Stimulated activated naive CD8-positive, alpha-beta T cell treated with anti-CD3 and anti-CD28 coated beads, Interleukin-15, Interleukin-2, amounts not matched to agents 100 ng/mL and 50 ng/mL, for 24 hours (primary cell): ENCODE data around the gene KCNG1.

Experiments used
- H3K27ac Mint-ChIP-seq: one replicate; pipeline ENCODE4 v1.8.0; 2021; ENCODE audit warnings: mild to moderate bottlenecking, mixed read lengths
- H3K27me3 Mint-ChIP-seq: one replicate; pipeline ENCODE4 v1.8.0; 2021; ENCODE audit warnings: mixed read lengths
- H3K36me3 Mint-ChIP-seq: one replicate; pipeline ENCODE4 v1.8.0; 2021; ENCODE audit warnings: low read depth, mixed read lengths
- H3K4me1 Mint-ChIP-seq: one replicate; pipeline ENCODE4 v1.8.0; 2021; ENCODE audit warnings: low read depth, mixed read lengths
- H3K4me3 Mint-ChIP-seq: one replicate; pipeline ENCODE4 v1.8.0; 2021; ENCODE audit warnings: mild to moderate bottlenecking, mixed read lengths
- H3K9me3 Mint-ChIP-seq: one replicate; pipeline ENCODE4 v1.8.0; 2021; ENCODE audit warnings: mixed read lengths

KCNG1 gene

GRCh38 chr20:51044796-51045195, 21.9 kb upstream of the KCNG1 start:
- Mint-ChIP-seq H3K4me3 (no peak overlapping the region), H3K27ac (no peak overlapping the region), H3K9me3 (no peaks in the 10 kb centered on the region), H3K4me1 (no peaks in the 10 kb centered on the region), H3K27me3 (peaks cover 17% of the 10 kb centered on the region), H3K36me3 (no peaks in the 10 kb centered on the region)

GRCh38 chr20:51043811-51044210, 20.9 kb upstream of the KCNG1 start:
- Mint-ChIP-seq H3K27me3 (peaks cover 12% of the 10 kb centered on the region), H3K27ac (no peak overlapping the region), H3K9me3 (no peaks in the 10 kb centered on the region), H3K4me3 (no peak overlapping the region), H3K4me1 (no peaks in the 10 kb centered on the region), H3K36me3 (no peaks in the 10 kb centered on the region)

- Mint-ChIP-seq H3K36me3 (no peaks in the 10 kb centered on the region), H3K27ac (no peak overlapping the region), H3K4me1 (no peaks in the 10 kb centered on the region), H3K4me3 (no peak overlapping the region), H3K9me3 (no peaks in the 10 kb centered on the region), H3K27me3 (peaks cover 13% of the 10 kb centered on the region)
Observed at GRCh38 chr20:51042657-51043247, 19.8 kb upstream of the KCNG1 start.

GRCh38 chr20:51042064-51042463, 19.2 kb upstream of the KCNG1 start:
- Mint-ChIP-seq H3K27ac (no peak overlapping the region), H3K27me3 (peaks cover 12% of the 10 kb centered on the region), H3K36me3 (no peaks in the 10 kb centered on the region), H3K4me1 (no peaks in the 10 kb centered on the region), H3K4me3 (no peak overlapping the region), H3K9me3 (no peaks in the 10 kb centered on the region)

- no peaks in the 10 kb centered on the region for H3K36me3 Mint-ChIP-seq
- H3K27ac Mint-ChIP-seq, result no peak overlapping the region
- H3K4me3 Mint-ChIP-seq, result no peak overlapping the region
- no peaks in the 10 kb centered on the region for H3K9me3 Mint-ChIP-seq
- no peaks in the 10 kb centered on the region for H3K4me1 Mint-ChIP-seq
- peaks cover 22% of the 10 kb centered on the region for H3K27me3 Mint-ChIP-seq
Observed at GRCh38 chr20:51037532-51038115, 14.7 kb upstream of the KCNG1 start.

- no peaks in the 10 kb centered on the region for H3K36me3 Mint-ChIP-seq
- no peaks in the 10 kb centered on the region for H3K4me1 Mint-ChIP-seq
- H3K9me3 Mint-ChIP-seq, result no peaks in the 10 kb centered on the region
- peaks cover 28% of the 10 kb centered on the region for H3K27me3 Mint-ChIP-seq
- no peak overlapping the region for H3K27ac Mint-ChIP-seq
- H3K4me3 Mint-ChIP-seq, result no peak overlapping the region
Observed at GRCh38 chr20:51036827-51037531, 14.1 kb upstream of the KCNG1 start.

- Mint-ChIP-seq H3K27me3 (peaks cover 36% of the 10 kb centered on the region), H3K36me3 (no peaks in the 10 kb centered on the region), H3K4me3 (no peak overlapping the region), H3K27ac (no peak overlapping the region), H3K4me1 (no peaks in the 10 kb centered on the region), H3K9me3 (no peaks in the 10 kb centered on the region)
Observed at GRCh38 chr20:51036226-51036625, 13.3 kb upstream of the KCNG1 start.

GRCh38 chr20:51034988-51035656, 12.2 kb upstream of the KCNG1 start:
- H3K9me3 Mint-ChIP-seq, result no peaks in the 10 kb centered on the region
- H3K4me3 Mint-ChIP-seq, result no peak overlapping the region
- H3K4me1 Mint-ChIP-seq, result no peaks in the 10 kb centered on the region
- no peak overlapping the region for H3K27ac Mint-ChIP-seq
- peaks cover 45% of the 10 kb centered on the region for H3K27me3 Mint-ChIP-seq
- H3K36me3 Mint-ChIP-seq, result no peaks in the 10 kb centered on the region

- H3K4me3 Mint-ChIP-seq, result no peak overlapping the region
- H3K4me1 Mint-ChIP-seq, result no peaks in the 10 kb centered on the region
- H3K9me3 Mint-ChIP-seq, result no peaks in the 10 kb centered on the region
- H3K36me3 Mint-ChIP-seq, result no peaks in the 10 kb centered on the region
- peaks cover 51% of the 10 kb centered on the region for H3K27me3 Mint-ChIP-seq
- no peak overlapping the region for H3K27ac Mint-ChIP-seq
Observed at GRCh38 chr20:51034476-51034875, 11.6 kb upstream of the KCNG1 start.

- peaks cover 78% of the 10 kb centered on the region for H3K27me3 Mint-ChIP-seq
- H3K4me1 Mint-ChIP-seq, result no peaks in the 10 kb centered on the region
- no peaks in the 10 kb centered on the region for H3K9me3 Mint-ChIP-seq
- H3K27ac Mint-ChIP-seq, result no peak overlapping the region
- H3K36me3 Mint-ChIP-seq, result no peaks in the 10 kb centered on the region
- H3K4me3 Mint-ChIP-seq, result no peak overlapping the region
Observed at GRCh38 chr20:51029963-51030920, 7.3 kb upstream of the KCNG1 start.

GRCh38 chr20:51029556-51029955, 6.6 kb upstream of the KCNG1 start:
- no peak overlapping the region for H3K4me3 Mint-ChIP-seq
- no peaks in the 10 kb centered on the region for H3K36me3 Mint-ChIP-seq
- no peaks in the 10 kb centered on the region for H3K9me3 Mint-ChIP-seq
- H3K4me1 Mint-ChIP-seq, result no peaks in the 10 kb centered on the region
- H3K27ac Mint-ChIP-seq, result no peak overlapping the region
- peaks cover 81% of the 10 kb centered on the region for H3K27me3 Mint-ChIP-seq

- Mint-ChIP-seq H3K9me3 (no peaks in the 10 kb centered on the region), H3K36me3 (no peaks in the 10 kb centered on the region), H3K4me1 (peaks cover 2% of the 10 kb centered on the region), H3K4me3 (no peak overlapping the region), H3K27me3 (peaks cover 86% of the 10 kb centered on the region), H3K27ac (no peak overlapping the region)
Observed at GRCh38 chr20:51028616-51029212, 5.8 kb upstream of the KCNG1 start.

GRCh38 chr20:51027035-51027795, 4.3 kb upstream of the KCNG1 start:
- peaks cover 84% of the 10 kb centered on the region for H3K27me3 Mint-ChIP-seq
- no peaks in the 10 kb centered on the region for H3K9me3 Mint-ChIP-seq
- no peaks in the 10 kb centered on the region for H3K36me3 Mint-ChIP-seq
- H3K4me1 Mint-ChIP-seq, result peaks cover 6% of the 10 kb centered on the region
- no peak overlapping the region for H3K4me3 Mint-ChIP-seq
- no peak overlapping the region for H3K27ac Mint-ChIP-seq
